GM13976 (cell line): Measurements from ENCODE around the gene SEMA6A.

Experiments
- DNase-seq: peaks from one replicate; pipeline ENCODE4 v3.0.0; 2012; ENCODE audit warnings: low spot score
- in situ Hi-C: fragments of 300-500 bp; cut with MboI; formaldehyde crosslinking; loops from one replicate; pipeline ENCODE4 v1.12.0; 2022; ENCODE audit warnings: low sequenced_read_pairs, mixed read lengths, inconsistent platforms; ENCODE audit not compliant: unreplicated experiment
- TF ChIP-seq, protein P1 (sequence below): IDR thresholded peaks from 2 replicates; pipeline ENCODE4 v1.5.1; 2012; ENCODE audit warnings: borderline replicate concordance, mild to moderate bottlenecking; ENCODE audit not compliant: insufficient read depth; ENCODE audit errors: extremely low read depth, missing control alignments, control extremely low read depth

SEMA6A gene

DNA sequence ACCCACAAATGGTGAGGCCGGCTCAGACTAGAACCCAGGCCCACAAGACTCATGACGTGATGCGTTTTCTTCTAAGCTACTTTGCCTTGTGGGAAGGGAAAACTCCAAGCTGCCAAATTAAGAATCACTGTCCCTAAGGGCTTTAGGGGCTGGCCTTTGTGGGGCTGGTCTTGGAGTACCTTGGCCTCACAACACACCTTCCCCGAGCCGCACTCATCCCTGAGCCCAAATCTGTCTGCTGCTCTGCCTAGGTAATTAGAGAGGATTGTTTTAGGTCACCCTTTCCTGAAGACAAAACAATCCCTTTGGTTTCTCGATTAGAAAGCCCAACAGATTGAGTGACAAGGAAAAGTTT, 137.3 kb downstream of the SEMA6A start:
- TF ChIP-seq, protein P1, sequence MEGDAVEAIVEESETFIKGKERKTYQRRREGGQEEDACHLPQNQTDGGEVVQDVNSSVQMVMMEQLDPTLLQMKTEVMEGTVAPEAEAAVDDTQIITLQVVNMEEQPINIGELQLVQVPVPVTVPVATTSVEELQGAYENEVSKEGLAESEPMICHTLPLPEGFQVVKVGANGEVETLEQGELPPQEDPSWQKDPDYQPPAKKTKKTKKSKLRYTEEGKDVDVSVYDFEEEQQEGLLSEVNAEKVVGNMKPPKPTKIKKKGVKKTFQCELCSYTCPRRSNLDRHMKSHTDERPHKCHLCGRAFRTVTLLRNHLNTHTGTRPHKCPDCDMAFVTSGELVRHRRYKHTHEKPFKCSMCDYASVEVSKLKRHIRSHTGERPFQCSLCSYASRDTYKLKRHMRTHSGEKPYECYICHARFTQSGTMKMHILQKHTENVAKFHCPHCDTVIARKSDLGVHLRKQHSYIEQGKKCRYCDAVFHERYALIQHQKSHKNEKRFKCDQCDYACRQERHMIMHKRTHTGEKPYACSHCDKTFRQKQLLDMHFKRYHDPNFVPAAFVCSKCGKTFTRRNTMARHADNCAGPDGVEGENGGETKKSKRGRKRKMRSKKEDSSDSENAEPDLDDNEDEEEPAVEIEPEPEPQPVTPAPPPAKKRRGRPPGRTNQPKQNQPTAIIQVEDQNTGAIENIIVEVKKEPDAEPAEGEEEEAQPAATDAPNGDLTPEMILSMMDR: no peak
- in situ Hi-C loops: no loop called here
- no peak for DNase-seq

DNA sequence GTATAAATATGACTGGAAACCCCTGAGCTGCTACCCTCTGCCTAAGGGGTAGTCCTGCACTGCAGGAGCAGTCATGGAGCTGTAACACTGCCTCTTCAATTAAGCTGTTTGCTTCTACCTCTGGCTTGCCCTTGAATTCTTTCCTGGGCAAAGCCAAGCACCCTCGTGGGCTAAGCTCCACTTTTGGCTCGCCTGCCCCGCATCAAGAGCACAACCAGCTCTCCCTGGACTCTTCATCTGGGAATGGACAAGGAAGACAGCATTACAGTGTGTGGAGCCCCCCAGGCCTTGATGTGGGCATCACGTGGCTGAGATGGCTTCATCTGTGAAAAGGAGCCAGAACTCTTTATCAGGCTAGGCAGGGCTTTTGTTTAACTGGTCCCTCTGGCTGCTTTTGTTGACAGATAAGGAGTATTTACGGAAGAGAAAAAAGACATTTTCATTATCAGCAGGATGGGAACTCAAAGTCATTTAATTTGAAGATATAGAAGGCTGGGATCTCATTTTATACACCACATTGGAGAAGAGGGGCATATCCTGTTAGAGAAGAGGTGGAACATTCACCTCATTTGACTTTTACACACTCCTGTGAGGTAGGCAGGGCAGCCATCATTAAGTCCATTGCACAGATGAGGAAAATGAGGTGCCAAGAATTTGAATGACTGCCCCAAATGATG, 137.8 kb downstream of the SEMA6A start:
- in situ Hi-C loops: no loop called here
- TF ChIP-seq, protein P1: no peak
- no peak for DNase-seq

DNA sequence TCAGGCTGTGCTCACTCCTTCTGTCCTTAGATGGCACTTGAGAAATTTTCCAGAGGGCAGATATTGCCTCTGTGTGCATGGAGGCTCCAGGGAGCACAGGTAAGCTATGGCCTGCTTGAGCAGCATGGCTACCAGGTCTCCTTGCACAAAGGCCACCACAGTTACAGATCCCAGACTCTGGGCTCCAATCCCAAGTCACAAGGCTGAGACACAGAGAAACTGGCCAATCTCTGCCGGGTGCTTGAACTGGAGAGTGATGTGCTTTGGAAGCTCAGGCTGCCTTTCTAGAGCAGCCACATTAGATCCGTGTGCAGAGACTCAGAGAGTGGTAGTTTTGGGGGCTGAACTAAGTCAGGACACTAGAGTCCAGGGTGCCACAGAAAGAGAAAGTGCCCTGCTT, 145.7 kb downstream of the SEMA6A start:
- in situ Hi-C loops: no loop called here
- TF ChIP-seq, protein P1: no peak
- no peak for DNase-seq

DNA sequence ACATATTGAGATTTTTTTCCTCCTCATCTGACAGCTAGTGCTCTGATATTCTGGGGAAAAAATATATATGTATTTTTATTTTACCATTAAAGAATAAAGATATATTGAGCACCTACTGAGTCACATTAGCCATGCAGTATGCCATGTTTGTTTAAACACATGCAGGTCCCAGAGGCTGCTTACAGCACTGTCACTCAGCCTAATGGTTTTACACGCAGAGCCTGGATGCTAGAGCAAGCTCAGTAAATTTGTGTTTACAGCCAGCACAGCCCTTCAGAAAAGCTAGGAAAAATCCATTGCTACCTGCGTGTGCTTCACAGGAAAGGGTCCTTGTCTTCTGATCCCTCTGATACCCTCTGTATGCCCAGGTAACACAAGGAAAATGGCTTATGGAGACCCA, 146.2 kb downstream of the SEMA6A start:
- in situ Hi-C loops: no loop called here
- DNase-seq: no peak
- TF ChIP-seq, protein P1: no peak

DNA sequence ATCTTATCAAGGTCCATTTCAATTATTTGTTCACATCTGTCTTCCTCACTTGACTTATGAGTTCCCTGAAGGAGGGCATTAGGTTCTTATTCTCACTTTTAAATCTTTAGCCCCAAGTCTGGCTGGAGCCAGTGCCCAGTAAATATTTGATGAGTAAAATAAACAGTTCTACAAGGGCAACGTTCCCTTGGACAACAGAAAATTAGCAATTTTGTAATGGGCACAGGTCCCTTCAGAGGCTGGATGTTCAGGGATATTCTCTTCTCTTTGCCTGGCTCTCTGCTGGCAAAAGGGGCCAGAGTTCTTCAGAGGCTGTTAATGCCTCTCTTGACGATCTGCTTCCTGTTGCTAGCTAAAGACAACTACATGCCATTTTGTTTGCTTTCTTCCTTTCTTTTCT, 149.7 kb downstream of the SEMA6A start:
- DNase-seq: no peak
- in situ Hi-C loops: no loop called here
- TF ChIP-seq, protein P1: no peak

DNA sequence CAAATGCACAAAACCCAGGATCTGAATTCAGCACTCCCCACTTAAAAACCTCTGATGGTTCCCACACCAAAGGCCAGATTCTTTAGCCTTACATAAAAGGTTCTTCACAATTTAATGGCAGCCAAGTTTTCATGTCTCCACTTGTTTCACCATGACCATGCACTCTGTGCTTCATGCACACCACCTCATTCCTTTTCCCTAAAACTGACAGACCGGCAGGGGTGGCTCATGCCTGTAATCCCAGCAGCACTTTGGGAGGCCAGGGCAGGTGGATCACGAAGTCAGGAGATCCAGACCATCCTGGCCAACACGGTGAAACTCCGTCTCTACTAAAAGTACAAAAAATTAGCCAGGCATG, 150.4 kb downstream of the SEMA6A start:
- TF ChIP-seq, protein P1: no peak
- DNase-seq: no peak
- in situ Hi-C loops: no loop called here
